LNCaP clone FGC (cell line): ENCODE data around the gene NT5E.
"Not testable (repeated sequence)": the region's sequence is repeated elsewhere in the genome, so short reads cannot be mapped to it uniquely, and the experiment has no call there.

Experiments
- DNase-seq: peaks from one replicate; pipeline ENCODE4 v3.0.0-alpha.2; 2011; ENCODE audit warnings: low read depth
- H3K4me3 ChIP-seq: 2 replicates; pipeline ENCODE4 v1.5.1; 2011; ENCODE audit warnings: mild to moderate bottlenecking, low read depth, low read length, control low read depth
- TF ChIP-seq, protein P1 (sequence below): IDR thresholded peaks from 2 replicates; pipeline ENCODE4 v1.5.1; 2012; ENCODE audit warnings: mild to moderate bottlenecking; ENCODE audit not compliant: control insufficient read depth, insufficient read depth; ENCODE audit errors: extremely low read depth

The NT5E gene

DNA sequence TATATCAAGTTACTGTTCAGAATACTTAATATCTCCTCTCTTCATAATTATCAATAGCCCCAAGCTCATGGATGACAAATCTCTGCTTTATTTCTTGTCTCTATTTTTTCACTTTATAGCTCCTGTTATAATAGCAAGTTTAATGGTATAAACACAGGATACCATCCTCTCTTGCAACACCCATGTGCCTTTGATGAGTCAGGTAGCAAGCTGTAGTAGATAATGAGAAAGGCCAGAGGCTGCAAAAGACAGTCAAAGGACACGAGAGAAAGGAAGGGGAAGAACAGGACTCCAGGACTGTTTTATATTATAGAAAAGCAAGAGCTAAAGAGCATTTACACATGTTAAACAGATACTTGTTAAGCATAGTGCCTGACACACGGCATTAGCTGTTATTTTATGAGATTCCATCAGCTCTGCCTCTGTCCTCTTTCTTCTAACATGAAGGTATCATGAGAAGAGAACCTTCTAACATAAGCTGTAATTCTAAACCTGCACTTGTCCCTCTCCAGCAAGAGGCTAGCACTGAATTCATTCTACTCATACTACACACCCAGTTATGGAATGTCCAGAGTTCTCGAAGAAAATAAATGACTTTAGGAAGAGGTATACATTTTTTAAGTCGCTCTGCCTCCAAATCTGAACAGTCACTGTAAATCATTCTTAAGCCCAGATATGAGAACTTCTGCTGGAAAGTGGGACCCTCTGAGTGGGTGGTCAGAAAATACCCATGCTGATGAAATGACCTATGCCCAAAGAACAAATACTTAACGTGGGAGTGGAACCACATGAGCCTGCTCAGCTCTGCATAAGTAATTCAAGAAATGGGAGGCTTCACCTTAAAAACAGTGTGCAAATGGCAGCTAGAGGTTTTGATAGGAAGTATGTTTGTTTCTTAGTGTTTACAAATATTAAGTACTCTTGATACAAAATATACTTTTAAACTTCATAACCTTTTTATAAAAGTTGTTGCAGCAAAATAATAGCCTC lies 45.0 kb downstream of the NT5E start:
- DNase-seq = no peak
- no peak overlapping the region for H3K4me3 ChIP-seq
- TF ChIP-seq, protein P1, sequence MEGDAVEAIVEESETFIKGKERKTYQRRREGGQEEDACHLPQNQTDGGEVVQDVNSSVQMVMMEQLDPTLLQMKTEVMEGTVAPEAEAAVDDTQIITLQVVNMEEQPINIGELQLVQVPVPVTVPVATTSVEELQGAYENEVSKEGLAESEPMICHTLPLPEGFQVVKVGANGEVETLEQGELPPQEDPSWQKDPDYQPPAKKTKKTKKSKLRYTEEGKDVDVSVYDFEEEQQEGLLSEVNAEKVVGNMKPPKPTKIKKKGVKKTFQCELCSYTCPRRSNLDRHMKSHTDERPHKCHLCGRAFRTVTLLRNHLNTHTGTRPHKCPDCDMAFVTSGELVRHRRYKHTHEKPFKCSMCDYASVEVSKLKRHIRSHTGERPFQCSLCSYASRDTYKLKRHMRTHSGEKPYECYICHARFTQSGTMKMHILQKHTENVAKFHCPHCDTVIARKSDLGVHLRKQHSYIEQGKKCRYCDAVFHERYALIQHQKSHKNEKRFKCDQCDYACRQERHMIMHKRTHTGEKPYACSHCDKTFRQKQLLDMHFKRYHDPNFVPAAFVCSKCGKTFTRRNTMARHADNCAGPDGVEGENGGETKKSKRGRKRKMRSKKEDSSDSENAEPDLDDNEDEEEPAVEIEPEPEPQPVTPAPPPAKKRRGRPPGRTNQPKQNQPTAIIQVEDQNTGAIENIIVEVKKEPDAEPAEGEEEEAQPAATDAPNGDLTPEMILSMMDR = no peak

DNA sequence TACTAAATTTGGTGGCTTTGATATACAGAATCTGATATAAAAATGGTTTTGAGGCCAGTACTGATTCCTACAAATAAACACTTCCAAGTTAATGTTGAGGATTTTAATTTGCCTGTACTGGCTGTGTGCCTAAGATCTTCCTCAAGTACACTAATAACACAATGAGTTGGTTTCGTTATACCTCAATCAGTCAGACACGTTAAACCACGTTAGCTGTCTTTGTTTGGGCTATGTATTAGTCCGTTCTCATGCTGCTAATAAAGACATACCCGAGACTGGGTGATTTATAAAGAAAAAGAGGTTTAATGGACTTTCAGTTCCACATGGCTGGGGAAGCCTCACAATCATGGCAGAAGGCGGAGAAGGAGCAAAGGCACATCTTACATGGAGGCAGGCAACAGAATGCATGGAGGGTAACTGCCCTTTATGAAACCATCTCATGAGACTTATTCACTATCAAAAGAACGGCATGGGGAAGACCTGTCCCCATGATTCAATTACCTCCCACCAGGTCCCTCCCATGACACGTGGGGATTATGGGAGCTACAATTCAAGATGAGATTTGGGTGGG lies 46.2 kb downstream of the NT5E start:
- H3K4me3 ChIP-seq = no peak overlapping the region
- TF ChIP-seq, protein P1 = no peak
- no peak for DNase-seq

DNA sequence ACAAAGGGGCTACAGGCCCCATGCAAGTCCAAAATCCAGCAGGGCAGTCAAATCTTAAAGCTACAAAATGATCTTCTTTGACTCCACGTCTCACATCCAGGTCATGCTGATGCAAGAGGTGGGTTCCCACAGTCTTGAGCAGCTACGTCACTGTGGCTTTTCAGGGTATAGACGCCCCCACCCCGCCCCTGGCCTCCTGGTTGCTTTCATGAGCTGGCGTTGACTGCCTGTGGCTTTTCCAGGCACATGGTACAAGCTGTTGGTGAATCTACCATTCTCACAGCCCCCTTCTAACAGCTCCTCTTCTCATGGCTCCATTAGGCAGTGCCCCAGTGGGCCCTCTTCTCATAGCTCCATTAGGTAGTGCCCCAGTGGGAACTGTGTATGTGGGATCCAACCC lies 47.0 kb downstream of the NT5E start:
- TF ChIP-seq, protein P1 = no peak
- no peak overlapping the region for H3K4me3 ChIP-seq
- no peak for DNase-seq

DNA sequence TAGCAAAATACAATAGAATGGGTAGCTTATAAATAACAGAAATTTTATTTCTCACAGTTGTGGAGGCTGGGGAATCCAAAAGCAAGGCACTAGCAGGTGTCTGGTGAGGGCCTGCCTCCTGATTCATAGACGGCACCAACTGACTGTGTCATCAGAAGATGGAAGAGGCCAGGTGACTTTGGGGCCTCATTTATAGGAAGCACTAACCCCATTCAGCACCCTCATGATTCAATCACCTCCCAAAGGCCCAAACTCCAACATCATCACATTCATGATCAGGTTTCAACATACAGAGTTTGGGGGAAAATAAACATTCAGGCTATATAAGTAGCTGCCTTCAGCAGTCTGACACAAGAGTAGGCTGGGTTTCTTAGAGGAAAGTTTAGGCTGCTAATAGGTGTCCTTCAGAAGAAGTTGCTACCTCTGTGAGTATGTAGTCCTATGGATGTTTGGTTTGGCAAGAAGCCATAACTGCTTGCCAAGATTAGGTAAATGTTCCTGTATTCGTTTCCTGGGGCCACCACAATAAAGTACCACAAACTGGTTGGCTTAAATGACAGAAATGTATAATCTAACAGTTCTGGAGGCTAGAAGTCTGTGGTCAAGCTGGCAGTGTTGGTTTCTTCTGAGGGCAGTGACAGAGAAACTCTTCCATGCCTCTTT lies 48.8 kb downstream of the NT5E start:
- H3K4me3 ChIP-seq = no peak overlapping the region
- TF ChIP-seq, protein P1 = no peak
- DNase-seq = peak; percentile 91

DNA sequence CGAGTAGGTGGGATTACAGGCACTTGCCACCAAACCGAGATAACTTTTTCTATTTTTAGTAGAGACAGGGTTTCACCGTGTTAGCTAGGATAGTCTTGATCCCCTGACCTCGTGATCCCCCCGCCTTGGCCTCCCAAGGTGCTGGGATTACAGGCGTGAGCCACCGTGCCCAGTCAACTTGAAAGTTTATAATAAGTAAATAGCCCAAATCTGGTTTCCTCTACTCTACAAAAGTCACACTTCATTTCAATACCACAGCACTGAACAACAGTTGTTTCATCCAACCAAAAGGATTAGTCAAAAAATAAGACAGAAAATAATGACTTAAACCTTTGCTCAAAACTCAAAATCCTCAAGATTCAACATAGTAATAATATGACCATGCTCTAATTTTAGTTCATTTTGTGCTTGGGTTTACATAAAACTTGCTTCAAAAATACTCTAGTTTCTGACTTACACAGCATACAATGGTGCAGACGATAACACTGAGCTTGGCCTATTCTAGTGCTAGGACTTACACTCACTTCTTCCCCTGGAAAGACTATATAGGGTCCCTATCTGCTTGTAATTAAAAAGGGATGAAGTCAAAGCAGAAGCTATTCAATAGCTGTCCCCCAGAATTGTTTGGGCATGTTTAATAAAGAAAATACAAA lies 56.7 kb downstream of the NT5E start:
- TF ChIP-seq, protein P1 = no peak
- no peak for DNase-seq
- H3K4me3 ChIP-seq = no peak overlapping the region

DNA sequence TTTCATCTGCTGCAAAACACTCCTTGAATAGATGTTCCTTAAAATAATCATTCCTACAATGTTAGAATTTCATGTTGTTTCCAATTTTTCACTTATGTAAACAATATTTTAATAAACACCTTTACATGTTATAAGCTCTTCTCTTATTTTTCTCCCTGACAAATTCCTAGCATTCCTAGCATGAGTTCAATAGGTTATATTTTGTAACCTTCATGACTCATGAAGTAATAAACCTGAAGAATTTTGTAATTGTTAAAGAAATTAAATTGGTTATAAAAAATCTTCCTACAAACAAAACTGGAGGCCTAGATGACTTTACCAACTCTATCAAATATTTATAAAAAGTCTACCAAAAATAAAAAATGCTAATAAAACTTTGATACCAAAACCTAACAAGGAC lies 66.3 kb downstream of the NT5E start:
- no peak overlapping the region for H3K4me3 ChIP-seq
- no peak for DNase-seq
- TF ChIP-seq, protein P1 = no peak

DNA sequence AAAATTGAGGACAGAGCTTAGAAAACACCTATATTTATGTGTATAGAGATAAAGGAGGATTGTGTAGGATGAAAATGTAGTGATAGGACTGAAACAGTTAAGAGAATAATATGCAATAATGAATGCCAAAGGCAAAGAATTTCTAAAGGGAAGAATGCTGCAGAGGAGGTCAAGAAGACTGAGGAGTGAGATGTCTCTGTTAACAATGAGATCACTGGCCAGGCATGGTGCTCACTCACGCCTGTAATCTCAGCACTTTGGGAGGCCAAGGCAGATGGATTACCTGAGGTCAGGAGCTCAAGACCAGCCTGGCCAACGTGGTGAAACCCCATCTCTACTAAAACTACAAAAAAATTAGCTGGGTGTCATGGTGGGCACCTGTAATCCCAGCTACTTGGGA lies 74.4 kb downstream of the NT5E start:
- not testable (repeated sequence) for H3K4me3 ChIP-seq, DNase-seq
